ENCODE results near the gene RNF182.

- no peak for TF ChIP-seq SPI1 (IDR thresholded peaks at IDR 0.05; ENCODE audit: borderline replicate concordance, low read depth)
- TF ChIP-seq, protein P1, sequence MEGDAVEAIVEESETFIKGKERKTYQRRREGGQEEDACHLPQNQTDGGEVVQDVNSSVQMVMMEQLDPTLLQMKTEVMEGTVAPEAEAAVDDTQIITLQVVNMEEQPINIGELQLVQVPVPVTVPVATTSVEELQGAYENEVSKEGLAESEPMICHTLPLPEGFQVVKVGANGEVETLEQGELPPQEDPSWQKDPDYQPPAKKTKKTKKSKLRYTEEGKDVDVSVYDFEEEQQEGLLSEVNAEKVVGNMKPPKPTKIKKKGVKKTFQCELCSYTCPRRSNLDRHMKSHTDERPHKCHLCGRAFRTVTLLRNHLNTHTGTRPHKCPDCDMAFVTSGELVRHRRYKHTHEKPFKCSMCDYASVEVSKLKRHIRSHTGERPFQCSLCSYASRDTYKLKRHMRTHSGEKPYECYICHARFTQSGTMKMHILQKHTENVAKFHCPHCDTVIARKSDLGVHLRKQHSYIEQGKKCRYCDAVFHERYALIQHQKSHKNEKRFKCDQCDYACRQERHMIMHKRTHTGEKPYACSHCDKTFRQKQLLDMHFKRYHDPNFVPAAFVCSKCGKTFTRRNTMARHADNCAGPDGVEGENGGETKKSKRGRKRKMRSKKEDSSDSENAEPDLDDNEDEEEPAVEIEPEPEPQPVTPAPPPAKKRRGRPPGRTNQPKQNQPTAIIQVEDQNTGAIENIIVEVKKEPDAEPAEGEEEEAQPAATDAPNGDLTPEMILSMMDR (IDR thresholded peaks at IDR 0.05; ENCODE audit: insufficient read depth, low read length): no peak
- no peak for TF ChIP-seq POLR2AphosphoS5 (IDR thresholded peaks at IDR 0.05; ENCODE audit: low read depth)
- TF ChIP-seq, protein P2, sequence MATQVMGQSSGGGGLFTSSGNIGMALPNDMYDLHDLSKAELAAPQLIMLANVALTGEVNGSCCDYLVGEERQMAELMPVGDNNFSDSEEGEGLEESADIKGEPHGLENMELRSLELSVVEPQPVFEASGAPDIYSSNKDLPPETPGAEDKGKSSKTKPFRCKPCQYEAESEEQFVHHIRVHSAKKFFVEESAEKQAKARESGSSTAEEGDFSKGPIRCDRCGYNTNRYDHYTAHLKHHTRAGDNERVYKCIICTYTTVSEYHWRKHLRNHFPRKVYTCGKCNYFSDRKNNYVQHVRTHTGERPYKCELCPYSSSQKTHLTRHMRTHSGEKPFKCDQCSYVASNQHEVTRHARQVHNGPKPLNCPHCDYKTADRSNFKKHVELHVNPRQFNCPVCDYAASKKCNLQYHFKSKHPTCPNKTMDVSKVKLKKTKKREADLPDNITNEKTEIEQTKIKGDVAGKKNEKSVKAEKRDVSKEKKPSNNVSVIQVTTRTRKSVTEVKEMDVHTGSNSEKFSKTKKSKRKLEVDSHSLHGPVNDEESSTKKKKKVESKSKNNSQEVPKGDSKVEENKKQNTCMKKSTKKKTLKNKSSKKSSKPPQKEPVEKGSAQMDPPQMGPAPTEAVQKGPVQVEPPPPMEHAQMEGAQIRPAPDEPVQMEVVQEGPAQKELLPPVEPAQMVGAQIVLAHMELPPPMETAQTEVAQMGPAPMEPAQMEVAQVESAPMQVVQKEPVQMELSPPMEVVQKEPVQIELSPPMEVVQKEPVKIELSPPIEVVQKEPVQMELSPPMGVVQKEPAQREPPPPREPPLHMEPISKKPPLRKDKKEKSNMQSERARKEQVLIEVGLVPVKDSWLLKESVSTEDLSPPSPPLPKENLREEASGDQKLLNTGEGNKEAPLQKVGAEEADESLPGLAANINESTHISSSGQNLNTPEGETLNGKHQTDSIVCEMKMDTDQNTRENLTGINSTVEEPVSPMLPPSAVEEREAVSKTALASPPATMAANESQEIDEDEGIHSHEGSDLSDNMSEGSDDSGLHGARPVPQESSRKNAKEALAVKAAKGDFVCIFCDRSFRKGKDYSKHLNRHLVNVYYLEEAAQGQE (IDR thresholded peaks at IDR 0.05; ENCODE audit: insufficient replicate concordance, low read depth): no peak
- TF ChIP-seq GABPA (IDR thresholded peaks at IDR 0.05; ENCODE audit: low read depth): no peak
Observed at GRCh38 chr6:14015964-14016363, 91.2 kb downstream of the RNF182 start.
